ENCODE results near the gene TNFRSF21.
"Not testable (repeated sequence)": the region's sequence is repeated elsewhere in the genome, so short reads cannot be mapped to it uniquely, and the experiment has no call there.

TNFRSF21 gene

GRCh38 chr6:47277702-47278101, 32.0 kb downstream of the TNFRSF21 start:
- TF ChIP-seq, protein P1, sequence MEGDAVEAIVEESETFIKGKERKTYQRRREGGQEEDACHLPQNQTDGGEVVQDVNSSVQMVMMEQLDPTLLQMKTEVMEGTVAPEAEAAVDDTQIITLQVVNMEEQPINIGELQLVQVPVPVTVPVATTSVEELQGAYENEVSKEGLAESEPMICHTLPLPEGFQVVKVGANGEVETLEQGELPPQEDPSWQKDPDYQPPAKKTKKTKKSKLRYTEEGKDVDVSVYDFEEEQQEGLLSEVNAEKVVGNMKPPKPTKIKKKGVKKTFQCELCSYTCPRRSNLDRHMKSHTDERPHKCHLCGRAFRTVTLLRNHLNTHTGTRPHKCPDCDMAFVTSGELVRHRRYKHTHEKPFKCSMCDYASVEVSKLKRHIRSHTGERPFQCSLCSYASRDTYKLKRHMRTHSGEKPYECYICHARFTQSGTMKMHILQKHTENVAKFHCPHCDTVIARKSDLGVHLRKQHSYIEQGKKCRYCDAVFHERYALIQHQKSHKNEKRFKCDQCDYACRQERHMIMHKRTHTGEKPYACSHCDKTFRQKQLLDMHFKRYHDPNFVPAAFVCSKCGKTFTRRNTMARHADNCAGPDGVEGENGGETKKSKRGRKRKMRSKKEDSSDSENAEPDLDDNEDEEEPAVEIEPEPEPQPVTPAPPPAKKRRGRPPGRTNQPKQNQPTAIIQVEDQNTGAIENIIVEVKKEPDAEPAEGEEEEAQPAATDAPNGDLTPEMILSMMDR (IDR thresholded peaks at IDR 0.05; ENCODE audit: unreplicated experiment in 3 of 3) = no peak
- H3K27me3 Mint-ChIP-seq (ENCODE audit: low read depth) = no peaks in the 10 kb centered on the region
- H3K9me3 Mint-ChIP-seq = peaks cover 9% of the 10 kb centered on the region
- no peak overlapping the region for H3K27ac Mint-ChIP-seq
- H3K4me1 Mint-ChIP-seq = peaks cover 5% of the 10 kb centered on the region
- no peak overlapping the region for H3K4me3 Mint-ChIP-seq
- peaks cover 57% of the 10 kb centered on the region for H3K36me3 Mint-ChIP-seq (ENCODE audit: low read depth)

DNA sequence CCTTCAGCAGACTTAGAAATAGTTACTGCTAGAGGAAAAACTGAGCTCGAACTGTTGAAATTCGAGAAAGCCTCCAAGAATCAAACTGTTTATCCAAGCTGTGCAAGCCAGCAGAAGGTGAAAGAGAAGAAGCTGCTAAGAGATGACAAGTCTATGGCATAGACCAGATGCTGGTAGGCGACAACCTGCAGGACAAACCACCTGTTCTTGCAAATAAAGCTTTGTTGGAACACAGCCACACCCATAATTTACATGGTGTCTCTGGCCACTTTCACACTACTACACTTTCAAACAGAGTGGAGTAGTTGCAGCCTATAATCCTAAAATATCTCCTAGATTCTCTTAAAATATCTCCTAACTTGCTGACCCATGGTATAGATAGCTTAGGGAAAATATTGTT, 33.3 kb downstream of the TNFRSF21 start:
- Mint-ChIP-seq H3K9me3 (peaks cover 18% of the 10 kb centered on the region), H3K4me3 (no peak overlapping the region), H3K27me3 (ENCODE audit: low read depth) (no peaks in the 10 kb centered on the region), H3K36me3 (ENCODE audit: low read depth) (peaks cover 70% of the 10 kb centered on the region), H3K27ac (no peak overlapping the region), H3K4me1 (peaks cover 5% of the 10 kb centered on the region)
- TF ChIP-seq, protein P1 (IDR thresholded peaks at IDR 0.05; ENCODE audit: unreplicated experiment in 3 of 3) = no peak

GRCh38 chr6:47275640-47276039, 34.1 kb downstream of the TNFRSF21 start:
- Mint-ChIP-seq H3K36me3 (ENCODE audit: low read depth) (peaks cover 73% of the 10 kb centered on the region), H3K4me1 (peaks cover 5% of the 10 kb centered on the region), H3K27me3 (ENCODE audit: low read depth) (no peaks in the 10 kb centered on the region), H3K4me3 (no peak overlapping the region), H3K9me3 (peaks cover 24% of the 10 kb centered on the region), H3K27ac (no peak overlapping the region)
- TF ChIP-seq, protein P1 (IDR thresholded peaks at IDR 0.05; ENCODE audit: unreplicated experiment in 3 of 3) = no peak

- H3K4me1 Mint-ChIP-seq, H3K4me3 Mint-ChIP-seq: not testable (repeated sequence)
- H3K9me3 Mint-ChIP-seq = peaks cover 24% of the 10 kb centered on the region
Measured at GRCh38 chr6:47275132-47275531, 34.6 kb downstream of the TNFRSF21 start.

GRCh38 chr6:47268572-47269187, 41.0 kb downstream of the TNFRSF21 start:
- Mint-ChIP-seq H3K36me3 (ENCODE audit: low read depth) (peaks cover 49% of the 10 kb centered on the region), H3K27ac (no peak overlapping the region), H3K27me3 (ENCODE audit: low read depth) (no peaks in the 10 kb centered on the region), H3K9me3 (peaks cover 18% of the 10 kb centered on the region), H3K4me1 (no peaks in the 10 kb centered on the region), H3K4me3 (no peak overlapping the region)
- TF ChIP-seq, protein P1 (IDR thresholded peaks at IDR 0.05; ENCODE audit: unreplicated experiment in 3 of 3) = no peak

More at GRCh38 chr6:47275132-47275531, 34.6 kb downstream of the TNFRSF21 start:
- not testable (repeated sequence) for H3K27me3 Mint-ChIP-seq (ENCODE audit: low read depth); H3K27ac Mint-ChIP-seq
- H3K36me3 Mint-ChIP-seq (ENCODE audit: low read depth) = peaks cover 72% of the 10 kb centered on the region

GRCh38 chr6:47267301-47267700, 42.4 kb downstream of the TNFRSF21 start:
- Mint-ChIP-seq H3K4me1 (peaks cover 9% of the 10 kb centered on the region), H3K27ac (no peak overlapping the region), H3K4me3 (no peak overlapping the region), H3K36me3 (ENCODE audit: low read depth) (peaks cover 35% of the 10 kb centered on the region), H3K9me3 (peaks cover 13% of the 10 kb centered on the region), H3K27me3 (ENCODE audit: low read depth) (no peaks in the 10 kb centered on the region)
- TF ChIP-seq, protein P1 (IDR thresholded peaks at IDR 0.05; ENCODE audit: unreplicated experiment in 3 of 3) = no peak

Measured in nephron (organoid).